HG03442 (cell line): ENCODE results near the gene CLEC1B.
"Not testable (repeated sequence)": the region's sequence is repeated elsewhere in the genome, so short reads cannot be mapped to it uniquely, and the experiment has no call there.

ENCODE experiments used
- ATAC-seq: cut with Tn5 transposase; IDR thresholded peaks from one replicate; pipeline ENCODE4 v1.9.1; 2021; ENCODE audit warnings: mild to moderate bottlenecking, moderate library complexity; ENCODE audit not compliant: unreplicated experiment

CLEC1B gene

DNA sequence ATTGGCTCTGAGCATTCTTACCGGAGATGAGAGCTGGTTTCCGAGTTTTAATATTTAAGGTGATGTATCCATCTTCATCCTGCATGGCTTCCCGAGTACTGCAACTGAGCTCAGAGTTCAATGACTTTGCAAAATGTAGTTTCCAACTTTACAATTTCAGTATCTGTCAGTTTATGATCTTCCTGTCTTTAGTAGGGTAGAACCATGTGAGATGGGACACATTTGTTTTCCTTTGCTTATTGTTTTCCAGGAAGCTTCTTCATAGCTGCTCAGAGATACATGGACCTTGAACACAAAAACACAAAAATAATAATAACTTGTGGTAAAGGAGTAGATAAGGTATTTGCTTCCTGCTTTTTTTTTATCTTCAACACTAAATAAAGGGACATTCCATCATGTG lies at the start of gene CLEC1B:
TSS of gene CLEC1B (minus strand) at position 106 of the 400 bp plus-strand sequence. CDS start at position 85, 21 bp downstream.
- ATAC-seq, result no peak

GRCh38 chr12:10048526-10048925 lies 49.6 kb upstream of the CLEC1B start:
- no peak for ATAC-seq

DNA sequence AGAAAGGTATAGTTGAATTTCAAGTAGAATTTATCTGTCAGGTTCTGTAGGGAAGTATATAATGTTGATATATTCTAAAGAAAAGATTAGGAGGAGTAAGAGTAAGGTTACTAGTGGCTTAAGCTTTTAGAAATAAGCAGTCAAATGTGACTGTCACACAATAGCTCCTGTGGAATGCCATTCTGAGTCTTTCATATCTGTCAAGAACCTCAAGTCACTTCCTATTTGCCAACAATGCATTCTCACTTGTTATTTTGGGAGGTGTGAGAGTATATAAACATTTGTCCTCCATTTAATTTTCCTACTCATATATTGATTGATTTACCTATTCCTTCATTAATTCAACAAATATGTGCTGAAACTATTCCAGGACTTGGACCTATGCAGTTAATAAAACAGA lies 43.2 kb upstream of the CLEC1B start:
- ATAC-seq, result no peak

DNA sequence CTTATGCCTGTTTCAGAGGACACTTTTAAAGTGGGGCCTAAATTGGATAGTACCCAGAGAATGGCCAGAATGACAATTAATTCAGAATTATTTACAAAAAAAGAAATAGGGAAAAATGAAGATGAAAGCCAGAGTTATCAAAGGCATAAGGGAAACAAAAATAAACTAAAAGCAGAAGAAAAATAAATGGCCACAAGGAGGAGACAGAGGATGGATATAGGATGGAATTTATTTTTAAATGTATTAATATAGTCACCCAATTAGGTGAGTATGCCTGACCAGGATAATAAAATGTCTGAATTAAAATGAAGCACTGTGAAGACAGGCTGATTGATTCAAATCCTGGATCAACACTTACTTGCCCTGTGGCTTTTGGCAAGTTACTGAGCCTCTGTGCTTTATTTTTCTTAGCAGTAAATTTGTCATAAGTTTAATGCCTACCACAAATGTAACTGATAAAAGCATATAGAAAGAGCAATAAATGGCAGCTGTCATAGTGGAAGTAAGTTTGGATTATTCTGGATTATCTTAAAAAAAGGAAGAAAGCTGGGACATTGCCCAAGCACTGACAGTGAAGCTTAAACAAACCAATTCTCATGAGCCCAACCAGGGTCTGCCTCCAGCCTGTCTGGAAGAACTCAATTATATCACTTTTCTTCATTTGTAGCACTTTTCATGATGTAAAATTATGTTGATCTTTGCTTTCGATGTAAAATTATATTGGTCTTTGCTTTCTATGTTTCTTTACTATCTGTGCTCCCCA lies 35.0 kb upstream of the CLEC1B start:
- ATAC-seq, result no peak

DNA sequence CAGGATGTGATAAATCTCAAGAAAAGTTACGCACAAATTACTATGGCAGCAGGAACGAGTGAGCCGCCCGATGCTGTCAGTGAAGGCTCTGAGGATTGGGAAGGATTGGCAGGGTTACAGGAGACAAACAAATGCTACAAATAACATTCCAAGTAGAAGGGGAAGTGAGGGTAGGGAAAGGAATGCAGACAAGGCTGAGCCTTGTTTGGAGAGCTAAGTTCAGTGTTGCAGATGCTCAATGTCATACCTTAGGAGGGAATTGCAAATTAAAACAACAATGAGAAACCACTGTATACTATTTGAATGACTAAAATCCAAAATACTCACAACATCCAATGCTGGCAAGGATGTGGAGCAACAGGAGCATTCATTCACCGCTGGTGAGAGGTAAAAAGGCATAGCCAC lies 32.9 kb upstream of the CLEC1B start:
- no peak for ATAC-seq

- ATAC-seq, result no peak
These were observed 32.4 kb upstream of the CLEC1B start for GRCh38 chr12:10031321-10031720.

- ATAC-seq, result no peak
These were observed 31.5 kb upstream of the CLEC1B start, which contains the start of gene CLEC9A for GRCh38 chr12:10030446-10030845. Gene CLEC9A (plus strand): TSS chr12:10030682. CDS start chr12:10052688, 22,006 bp downstream.

DNA sequence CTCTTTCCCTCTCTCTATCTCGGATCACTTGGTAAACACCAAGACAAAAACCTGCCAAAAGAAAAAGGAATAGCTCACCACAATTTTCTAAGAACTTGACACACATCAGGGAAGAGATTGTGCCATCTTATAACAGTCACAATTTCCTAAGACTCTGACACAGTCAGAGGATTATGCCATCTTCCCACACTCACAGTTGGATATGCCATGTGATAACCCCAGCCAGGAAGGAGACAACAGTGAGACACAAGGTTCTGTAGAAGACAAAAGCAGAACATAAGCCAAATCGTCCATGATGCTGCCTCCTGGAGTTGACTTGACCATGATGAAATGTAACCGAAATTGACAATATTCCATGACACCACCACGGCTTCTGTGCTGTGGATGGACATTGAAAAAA lies 28.8 kb upstream of the CLEC1B start:
- ATAC-seq, result no peak

- ATAC-seq, result no peak
These were observed 28.4 kb upstream of the CLEC1B start for GRCh38 chr12:10027311-10027710.

DNA sequence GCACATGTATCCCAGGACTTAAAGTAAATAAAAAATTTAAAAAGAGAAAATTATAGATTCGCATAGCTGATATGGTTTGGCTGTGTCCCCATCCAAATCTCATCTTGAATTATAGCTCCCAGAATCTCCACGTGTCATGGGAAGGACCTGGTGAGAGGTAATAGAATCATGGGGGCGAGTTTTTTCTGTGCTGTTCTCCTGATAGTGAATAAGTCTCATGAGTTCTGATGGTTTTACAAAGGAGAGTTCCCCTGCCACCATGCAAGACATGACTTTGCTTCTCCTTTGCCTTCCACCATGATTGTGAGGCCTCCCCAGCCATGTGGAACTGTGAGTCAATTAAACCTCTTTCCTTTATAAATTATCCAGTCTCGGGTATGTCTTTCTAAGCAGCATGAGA lies 27.7 kb upstream of the CLEC1B start:
- not testable (repeated sequence) for ATAC-seq

DNA sequence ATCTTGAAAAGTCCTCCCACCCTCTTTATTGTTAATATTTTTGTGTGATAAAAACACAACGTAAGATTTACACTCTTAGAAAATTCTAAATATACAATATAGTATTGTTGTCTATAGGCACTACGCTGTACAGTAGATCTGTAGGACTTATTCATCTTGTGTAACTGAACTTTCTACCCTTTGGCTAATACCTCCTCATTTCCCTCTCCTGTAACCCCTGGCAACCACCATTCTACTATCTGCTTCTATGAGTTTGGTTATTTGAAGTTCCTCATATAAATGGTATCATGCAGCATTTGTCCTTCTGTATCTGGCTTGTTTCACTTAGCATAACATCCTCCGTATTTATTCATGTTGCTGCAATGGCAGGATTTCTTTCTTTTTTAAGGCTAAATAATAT lies 26.3 kb upstream of the CLEC1B start:
- ATAC-seq, result no peak

GRCh38 chr12:10021342-10021741 lies 22.4 kb upstream of the CLEC1B start:
- ATAC-seq, result no peak

GRCh38 chr12:10018386-10018785 lies 19.5 kb upstream of the CLEC1B start:
- no peak for ATAC-seq

DNA sequence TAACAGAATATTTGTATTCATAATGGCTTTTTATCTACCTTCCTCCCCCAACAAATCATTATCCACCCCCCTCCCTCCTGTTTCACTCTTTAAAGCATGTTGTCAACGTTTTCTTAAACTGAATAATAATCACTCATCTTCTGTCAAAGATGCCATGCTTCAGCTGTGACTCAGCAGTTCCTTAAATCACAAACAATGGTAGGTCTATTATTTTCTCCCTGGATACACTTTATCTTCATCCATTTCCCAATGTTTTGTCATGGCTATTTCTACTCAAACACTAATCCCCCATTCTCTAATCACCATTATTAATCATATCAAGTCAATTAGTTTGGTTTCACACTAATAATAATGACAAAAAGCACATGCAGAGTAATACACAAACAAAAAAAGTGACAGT lies 18.0 kb upstream of the CLEC1B start:
- no peak for ATAC-seq

- no peak for ATAC-seq
These were observed 16.5 kb upstream of the CLEC1B start for GRCh38 chr12:10015450-10015849.

GRCh38 chr12:10012630-10013330 lies 13.9 kb upstream of the CLEC1B start:
- no peak for ATAC-seq

DNA sequence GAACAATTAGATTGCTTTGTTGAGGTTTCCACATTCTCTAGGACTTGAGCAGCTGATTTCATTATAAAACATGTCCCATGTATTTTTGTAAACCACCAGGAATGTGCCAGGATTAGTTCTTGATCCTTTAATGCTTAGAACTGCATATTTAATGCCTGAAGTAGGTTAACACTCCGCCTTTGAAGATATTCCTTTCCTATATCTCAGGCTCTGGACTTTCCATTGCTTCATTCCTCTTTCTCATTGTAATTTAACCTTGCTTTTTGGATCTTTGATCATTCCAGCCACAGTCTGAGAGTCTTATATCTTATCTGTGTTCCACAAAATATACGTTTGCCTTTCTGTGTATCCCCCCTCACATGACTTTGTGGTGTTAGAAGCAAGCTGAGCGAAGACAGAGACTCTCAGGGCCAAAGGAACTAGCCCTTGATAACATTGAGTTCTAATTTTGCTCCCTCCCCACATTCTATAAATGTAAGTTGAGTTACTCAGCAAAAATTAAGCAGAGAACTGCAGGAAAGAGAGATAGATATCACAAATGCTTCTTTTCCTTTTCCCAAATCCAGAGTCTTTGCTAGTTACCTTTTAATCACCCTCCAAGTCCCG lies 2.4 kb upstream of the CLEC1B start:
- ATAC-seq, result no peak

GRCh38 chr12:9992296-9992695 lies 6.6 kb downstream of the CLEC1B start:
- ATAC-seq, result no peak

DNA sequence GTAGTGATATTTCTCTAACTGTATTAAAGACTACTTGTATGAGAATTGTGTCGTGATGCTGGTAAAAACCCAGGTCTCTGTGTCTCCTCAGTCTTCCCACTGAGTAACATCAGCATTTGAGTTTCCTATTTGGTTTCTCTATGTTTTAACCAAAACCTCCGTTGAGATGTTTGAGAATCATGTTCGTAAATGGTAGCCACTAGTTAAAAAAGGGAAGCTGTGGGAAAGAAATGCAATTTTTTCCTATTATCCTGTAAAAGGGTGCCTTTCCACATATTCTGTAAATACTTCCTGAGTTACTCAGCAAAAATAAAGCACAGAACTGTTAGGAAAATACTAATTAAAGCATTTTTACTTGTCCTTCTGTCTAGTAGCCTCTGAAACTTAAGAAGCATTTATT lies 7.0 kb downstream of the CLEC1B start:
- ATAC-seq, result no peak

DNA sequence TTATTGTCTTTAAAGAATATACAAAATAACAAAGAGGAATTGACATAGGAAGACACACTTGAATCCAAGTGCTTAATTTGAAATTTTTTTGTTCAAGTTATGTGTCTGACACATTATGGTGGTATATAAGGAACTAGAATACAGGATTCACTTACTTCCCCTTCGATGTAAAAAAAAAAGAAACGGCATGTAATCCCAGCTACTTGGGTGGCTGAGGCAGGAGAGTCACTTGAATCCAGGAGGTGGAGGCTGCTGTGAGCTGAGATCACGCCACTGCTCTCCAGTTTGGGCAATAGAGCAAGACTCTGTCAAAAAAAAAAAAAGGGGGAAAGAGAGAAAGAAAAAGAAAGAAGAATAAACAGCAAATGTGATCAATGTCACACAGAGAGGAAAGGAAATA lies 18.8 kb downstream of the CLEC1B start:
- ATAC-seq, result no peak

- ATAC-seq, result no peak
These were observed 21.0 kb downstream of the CLEC1B start for GRCh38 chr12:9977916-9978315.

DNA sequence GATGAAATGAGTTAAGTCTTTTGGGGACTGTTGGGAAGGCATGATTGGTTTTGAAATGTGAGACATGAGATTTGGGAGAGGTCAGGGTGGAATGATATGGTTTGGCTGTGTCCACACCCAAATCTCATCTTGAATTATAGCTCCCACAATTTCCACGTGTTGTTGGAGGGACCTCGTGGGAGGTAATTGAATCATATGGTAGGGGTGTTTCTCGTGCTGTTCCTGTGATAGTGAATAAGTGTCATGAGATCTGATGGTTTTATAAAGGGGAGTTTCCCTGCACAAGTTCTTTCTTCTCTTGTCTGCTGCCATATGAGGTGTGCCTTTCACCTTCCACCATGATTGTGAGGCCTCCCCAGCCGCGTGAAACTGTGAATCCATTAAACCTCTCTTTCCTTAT lies 22.3 kb downstream of the CLEC1B start:
- ATAC-seq, result not testable (repeated sequence)
